Breast epithelium (tissue), 3 donors: Measurements from ENCODE around the gene TCTN1.

Experiments
- CTCF ChIP-seq, 3 donors: fragments of 450-650 bp; IDR thresholded peaks; one replicate each; pipeline ENCODE4 v1.5.1; 2016 to 2017; ENCODE audit warnings: antibody characterized with exemption in 3 of 3, mild to moderate bottlenecking in 3 of 3, moderate library complexity in 3 of 3
- POLR2AphosphoS5 ChIP-seq, 3 donors: sonication (generic); formaldehyde crosslinking; IDR thresholded peaks; one replicate each; pipeline ENCODE4 v1.6.1; 2017; ENCODE audit warnings: antibody characterized with exemption in 3 of 3

- TF ChIP-seq CTCF (IDR thresholded peaks at IDR 0.05) (no peak), POLR2AphosphoS5 (IDR thresholded peaks at IDR 0.05) (no peak)
These were observed 21.1 kb downstream of the TCTN1 start for GRCh38 chr12:110635055-110635454.
